Measurements from ENCODE around the gene KYAT1. TPM values are rescaled to one million over a fixed set of nuclear protein-coding genes. Genes with fewer than 3 reads are reported as not detected.

KYAT1 gene
- total RNA-seq, 1 experiment from 2014 or later, result 34.1 TPM

- no peaks in the 10 kb centered on the region for H3K27me3 Mint-ChIP-seq (ENCODE audit: low read depth)
- ATAC-seq (no peak), DNase-seq (ENCODE audit: low spot score) (no peak)
- no peak overlapping the region for H3K4me3 Mint-ChIP-seq
- CTCF ChIA-PET, result no interaction called here
- POLR2A ChIA-PET, result no interaction called here
- TF ChIP-seq FOXP4 (CRISPR knock-in tag; IDR thresholded peaks at IDR 0.05), result no peak
- no peak for TF ChIP-seq ATF1 (CRISPR knock-in tag; IDR thresholded peaks at IDR 0.05)
- TF ChIP-seq SOX15 (CRISPR knock-in tag; IDR thresholded peaks at IDR 0.05), result no peak
- no peak for TF ChIP-seq HMGXB4 (CRISPR knock-in tag; IDR thresholded peaks at IDR 0.05)
- TF ChIP-seq, protein P1, sequence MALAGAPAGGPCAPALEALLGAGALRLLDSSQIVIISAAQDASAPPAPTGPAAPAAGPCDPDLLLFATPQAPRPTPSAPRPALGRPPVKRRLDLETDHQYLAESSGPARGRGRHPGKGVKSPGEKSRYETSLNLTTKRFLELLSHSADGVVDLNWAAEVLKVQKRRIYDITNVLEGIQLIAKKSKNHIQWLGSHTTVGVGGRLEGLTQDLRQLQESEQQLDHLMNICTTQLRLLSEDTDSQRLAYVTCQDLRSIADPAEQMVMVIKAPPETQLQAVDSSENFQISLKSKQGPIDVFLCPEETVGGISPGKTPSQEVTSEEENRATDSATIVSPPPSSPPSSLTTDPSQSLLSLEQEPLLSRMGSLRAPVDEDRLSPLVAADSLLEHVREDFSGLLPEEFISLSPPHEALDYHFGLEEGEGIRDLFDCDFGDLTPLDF (CRISPR knock-in tag; IDR thresholded peaks at IDR 0.05), result no peak
- TF ChIP-seq JAZF1 (CRISPR knock-in tag; IDR thresholded peaks at IDR 0.05), result no peak
- TF ChIP-seq CBFB (CRISPR knock-in tag; IDR thresholded peaks at IDR 0.05; ENCODE audit: low read depth), result no peak
- no peak for TF ChIP-seq CREM (CRISPR knock-in tag; IDR thresholded peaks at IDR 0.05)
- no peak for TF ChIP-seq ZNF671 (CRISPR knock-in tag; IDR thresholded peaks at IDR 0.05)
- no peak for TF ChIP-seq ZBTB21 (CRISPR knock-in tag; IDR thresholded peaks at IDR 0.05; ENCODE audit: borderline replicate concordance)
- TF ChIP-seq USF1 (CRISPR knock-in tag; IDR thresholded peaks at IDR 0.05), result no peak
- TF ChIP-seq, protein P2, sequence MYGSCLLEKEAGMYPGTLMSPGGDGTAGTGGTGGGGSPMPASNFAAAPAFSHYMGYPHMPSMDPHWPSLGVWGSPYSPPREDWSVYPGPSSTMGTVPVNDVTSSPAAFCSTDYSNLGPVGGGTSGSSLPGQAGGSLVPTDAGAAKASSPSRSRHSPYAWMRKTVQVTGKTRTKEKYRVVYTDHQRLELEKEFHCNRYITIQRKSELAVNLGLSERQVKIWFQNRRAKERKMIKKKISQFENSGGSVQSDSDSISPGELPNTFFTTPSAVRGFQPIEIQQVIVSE (CRISPR knock-in tag; IDR thresholded peaks at IDR 0.05; ENCODE audit: borderline replicate concordance), result no peak
- TF ChIP-seq FOXP1 (CRISPR knock-in tag; IDR thresholded peaks at IDR 0.05; ENCODE audit: borderline replicate concordance), result no peak
- no peak for TF ChIP-seq ZMAT4 (CRISPR knock-in tag; IDR thresholded peaks at IDR 0.05)
- no peak for TF ChIP-seq FOXK1 (CRISPR knock-in tag; IDR thresholded peaks at IDR 0.05)
- peaks cover 29% of the 10 kb centered on the region for H3K36me3 Mint-ChIP-seq
- H3K27ac Mint-ChIP-seq, result no peak overlapping the region
- H3K4me1 Mint-ChIP-seq, result no peaks in the 10 kb centered on the region; the same call in 1 of the 2 replicates
- no peaks in the 10 kb centered on the region for H3K9me3 Mint-ChIP-seq
Measured at GRCh38 chr9:128805661-128806060, 76.1 kb downstream of the KYAT1 start.

- DNase-seq (ENCODE audit: low spot score), result no peak
- Mint-ChIP-seq H3K36me3 (peaks cover 33% of the 10 kb centered on the region), H3K9me3 (no peaks in the 10 kb centered on the region), H3K4me3 (no peak overlapping the region), H3K27ac (no peak overlapping the region), H3K4me1 (no peaks in the 10 kb centered on the region), H3K27me3 (ENCODE audit: low read depth) (no peaks in the 10 kb centered on the region)
- ChIA-PET CTCF (interaction anchor here (1.6 kb wide), 1 partner anchor 16 kb away, joined by 5 read pairs; the partner anchor contains the start of gene ENDOG), POLR2A (interaction anchor here (1.0 kb wide), 1 partner anchor 16 kb away, joined by 3 read pairs; the partner anchor contains the start of gene ENDOG)
- TF ChIP-seq RELA (CRISPR knock-in tag; IDR thresholded peaks at IDR 0.05; ENCODE audit: borderline replicate concordance) (no peak), ZNF219 (CRISPR knock-in tag; IDR thresholded peaks at IDR 0.05; ENCODE audit: borderline replicate concordance) (no peak), ZMAT4 (CRISPR knock-in tag; IDR thresholded peaks at IDR 0.05) (no peak), IRF1 (CRISPR knock-in tag; IDR thresholded peaks at IDR 0.05) (no peak), ZNF263 (CRISPR knock-in tag; IDR thresholded peaks at IDR 0.05; ENCODE audit: low read depth) (no peak)
- ATAC-seq, result no peak
Measured at GRCh38 chr9:128802482-128802881, 79.3 kb downstream of the KYAT1 start.
